NB4 (cell line): ENCODE data around the gene CABP4.

ENCODE experiments used
- DNase-seq: peaks from one replicate; pipeline ENCODE4 v3.0.0; 2010; ENCODE audit warnings: low read depth
- H3K4me3 ChIP-seq: one replicate; pipeline ENCODE4 v1.5.1; 2011; ENCODE audit warnings: mild to moderate bottlenecking, low read depth, low read length, moderate library complexity
- CTCF ChIP-seq: IDR thresholded peaks from one replicate; pipeline ENCODE4 v1.5.1; 2012; ENCODE audit warnings: low read depth, low read length
- MYC ChIP-seq: IDR thresholded peaks from 2 replicates; pipeline ENCODE4 v1.6.1; 2011; ENCODE audit warnings: low read depth, low read length
- POLR2A ChIP-seq: IDR thresholded peaks from 2 replicates; pipeline ENCODE4 v1.6.1; 2011; ENCODE audit warnings: mild to moderate bottlenecking; ENCODE audit not compliant: insufficient read length; ENCODE audit errors: extremely low read depth
- TF ChIP-seq, protein P1 (sequence below): IDR thresholded peaks from 2 replicates; pipeline ENCODE4 v1.6.1; 2011; ENCODE audit warnings: low read depth, low read length

CABP4 gene

DNA sequence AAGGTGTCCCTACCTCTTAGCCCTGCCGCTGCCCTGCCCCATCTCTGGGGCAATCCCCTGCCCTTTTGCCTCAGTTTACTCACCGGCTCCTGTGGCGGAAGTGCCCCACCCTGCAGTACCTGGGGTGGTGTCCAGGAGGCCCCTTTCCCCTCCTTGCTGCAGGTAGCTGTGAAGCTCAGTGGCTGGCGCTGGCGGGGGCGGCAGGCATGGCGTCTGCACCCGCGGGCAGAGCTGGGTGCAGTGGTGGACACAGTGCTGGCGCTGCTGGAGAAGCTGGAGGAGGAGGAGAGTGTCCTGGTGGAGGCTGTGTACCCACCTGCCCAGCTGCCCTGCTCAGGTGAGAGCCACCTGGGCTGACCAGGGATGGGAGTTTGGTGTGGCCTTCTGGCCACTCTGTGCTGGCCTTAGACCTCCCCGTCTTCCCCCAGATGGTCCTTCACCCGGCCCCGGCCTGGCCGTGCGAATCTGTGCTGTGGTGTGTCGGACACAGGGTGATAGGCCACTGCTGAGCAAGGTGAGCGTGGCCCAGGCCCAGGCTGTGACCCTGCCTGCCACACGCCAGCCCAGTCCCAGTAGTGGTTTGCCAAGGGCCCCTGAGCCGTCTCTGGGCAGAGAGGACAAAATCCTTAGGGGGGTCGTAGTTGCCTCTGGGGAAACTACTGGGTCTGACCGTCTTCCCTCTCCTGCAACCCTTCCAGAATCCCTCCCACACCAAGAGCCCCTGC is 35.7 kb upstream of the CABP4 start:
- no peak for TF ChIP-seq POLR2A
- no peak for TF ChIP-seq CTCF
- no peak for TF ChIP-seq MYC
- TF ChIP-seq, protein P1, sequence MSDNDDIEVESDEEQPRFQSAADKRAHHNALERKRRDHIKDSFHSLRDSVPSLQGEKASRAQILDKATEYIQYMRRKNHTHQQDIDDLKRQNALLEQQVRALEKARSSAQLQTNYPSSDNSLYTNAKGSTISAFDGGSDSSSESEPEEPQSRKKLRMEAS = no peak
- DNase-seq = no peak
- no peak overlapping the region for H3K4me3 ChIP-seq

DNA sequence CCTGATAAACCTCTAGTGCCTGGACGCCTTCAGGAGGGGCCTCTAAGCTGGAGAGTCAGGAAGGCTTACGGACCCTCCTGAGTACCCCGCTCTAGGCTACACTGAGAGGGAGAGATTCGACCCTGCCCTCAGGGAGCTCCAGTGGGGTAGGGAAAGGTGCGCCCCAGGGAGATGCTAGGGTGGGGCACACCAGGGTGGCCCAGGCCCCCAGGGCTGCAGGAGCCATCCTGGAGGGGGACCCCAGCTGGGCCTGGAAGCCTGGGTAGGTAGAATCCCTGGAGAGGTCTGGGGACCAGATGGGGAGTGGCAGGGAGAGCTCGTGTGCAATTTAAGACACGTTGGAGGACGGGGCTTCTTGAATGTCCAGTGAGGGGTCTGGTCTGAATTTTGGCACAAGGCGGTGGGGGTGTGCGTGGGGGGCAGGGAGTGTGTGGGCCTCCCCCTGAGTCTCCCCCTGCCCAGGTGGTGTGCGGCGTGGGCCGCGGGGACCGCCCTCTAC is 35.0 kb upstream of the CABP4 start:
- no peak for TF ChIP-seq POLR2A
- TF ChIP-seq, protein P1 = no peak
- no peak for TF ChIP-seq CTCF
- TF ChIP-seq MYC = no peak
- peak overlapping the region; percentile 55 for H3K4me3 ChIP-seq
- no peak for DNase-seq

DNA sequence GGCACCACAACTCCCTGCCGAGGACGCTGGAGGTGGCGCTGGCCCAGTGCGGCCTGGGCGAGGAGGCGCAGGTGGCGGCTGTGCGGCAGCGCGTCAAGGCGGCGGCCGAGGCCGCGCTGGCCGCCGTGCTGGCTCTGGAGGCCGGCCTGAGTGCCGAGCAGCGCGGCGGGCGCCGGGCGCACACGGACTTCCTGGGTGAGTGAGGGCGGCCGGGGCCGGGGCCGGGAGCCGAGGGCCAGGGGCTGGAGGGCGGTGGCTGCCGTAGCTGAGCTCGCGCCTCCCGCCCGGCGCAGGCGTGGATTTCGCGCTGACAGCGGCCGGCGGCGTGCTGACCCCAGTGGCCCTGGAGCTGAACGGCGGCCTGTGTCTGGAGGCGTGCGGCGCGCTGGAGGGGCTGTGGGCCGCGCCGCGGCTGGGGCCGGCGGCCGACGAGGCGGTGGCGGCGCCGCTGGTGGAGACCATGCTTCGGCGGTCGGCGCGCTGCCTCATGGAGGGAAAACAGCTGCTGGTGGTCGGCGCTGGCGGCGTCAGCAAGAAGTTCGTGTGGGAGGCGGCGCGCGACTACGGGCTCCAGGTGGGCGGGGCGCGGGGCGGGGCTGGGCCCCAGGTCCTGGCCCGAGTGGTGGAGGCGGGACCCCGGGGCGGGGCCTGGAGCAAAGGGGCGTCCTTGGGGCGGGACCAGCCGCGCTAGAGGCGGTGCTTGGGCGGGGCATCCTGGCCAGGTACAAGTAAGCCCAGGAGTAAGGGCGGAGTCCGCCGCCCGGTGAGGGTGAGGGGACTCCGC is 34.3 kb upstream of the CABP4 start:
- DNase-seq = peak; percentile 97
- TF ChIP-seq MYC (peak; percentile 93), CTCF (no peak), POLR2A (peak; percentile 85)
- TF ChIP-seq, protein P1 = peak; percentile 72
- peak overlapping the region; percentile 55 for H3K4me3 ChIP-seq

- no peak for TF ChIP-seq MYC
- TF ChIP-seq, protein P1 = no peak
- TF ChIP-seq CTCF = no peak
- TF ChIP-seq POLR2A = no peak
- no peak for DNase-seq
- H3K4me3 ChIP-seq = no peak overlapping the region
Observed at GRCh38 chr11:67421430-67422031, 33.6 kb upstream of the CABP4 start.

- TF ChIP-seq MYC = no peak
- no peak for TF ChIP-seq POLR2A
- TF ChIP-seq, protein P1 = no peak
- no peak for TF ChIP-seq CTCF
- no peak for DNase-seq
- no peak overlapping the region for H3K4me3 ChIP-seq
Observed at GRCh38 chr11:67422891-67423290, 32.3 kb upstream of the CABP4 start.
